HG03575 (cell line): ENCODE measurements around the gene ITPRIPL1.

Experiments
- ATAC-seq: cut with Tn5 transposase; IDR thresholded peaks from one replicate; pipeline ENCODE4 v1.9.1; 2021; ENCODE audit not compliant: unreplicated experiment, insufficient number of reproducible peaks, low FRiP score; ENCODE audit errors: extremely low read depth

The ITPRIPL1 gene

DNA sequence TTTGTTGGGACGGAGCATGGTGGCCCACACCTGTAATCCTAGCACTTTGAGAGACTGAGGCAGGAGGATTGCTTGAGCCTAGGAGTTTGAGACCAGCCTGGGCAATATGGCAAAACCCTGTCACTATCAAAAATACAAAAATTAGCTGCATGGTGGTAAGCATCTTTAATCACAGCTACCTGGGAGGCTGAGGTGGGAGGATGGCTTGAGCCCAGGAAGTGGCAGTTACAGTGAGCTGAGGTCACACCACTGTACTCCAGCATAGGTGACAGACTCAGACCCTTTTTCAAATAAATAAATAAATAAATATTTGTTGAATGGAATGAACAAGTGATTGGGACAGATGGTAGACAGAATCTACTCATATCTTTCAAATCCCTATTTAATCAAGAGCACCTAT is 5.7 kb upstream of the ITPRIPL1 start:
- no peak for ATAC-seq

DNA sequence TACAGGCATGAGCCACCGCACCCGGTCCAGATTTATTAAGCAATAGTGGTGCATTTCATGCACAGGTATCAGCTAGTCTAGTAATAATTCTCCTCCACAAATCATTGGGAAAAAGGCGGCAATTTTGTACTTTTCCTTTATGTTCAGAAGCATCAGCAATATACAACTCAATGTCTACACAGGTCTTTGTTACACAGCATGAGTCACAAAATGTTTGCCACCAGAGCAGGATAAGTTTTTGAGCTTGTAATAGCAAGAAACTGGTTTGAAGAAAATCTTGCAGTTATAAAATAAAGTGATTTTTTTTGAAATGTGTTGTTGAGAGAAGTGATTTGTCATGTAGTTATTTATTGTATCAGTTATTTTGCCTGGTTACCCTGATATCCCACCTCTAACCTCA is 4.8 kb upstream of the ITPRIPL1 start:
- no peak for ATAC-seq

DNA sequence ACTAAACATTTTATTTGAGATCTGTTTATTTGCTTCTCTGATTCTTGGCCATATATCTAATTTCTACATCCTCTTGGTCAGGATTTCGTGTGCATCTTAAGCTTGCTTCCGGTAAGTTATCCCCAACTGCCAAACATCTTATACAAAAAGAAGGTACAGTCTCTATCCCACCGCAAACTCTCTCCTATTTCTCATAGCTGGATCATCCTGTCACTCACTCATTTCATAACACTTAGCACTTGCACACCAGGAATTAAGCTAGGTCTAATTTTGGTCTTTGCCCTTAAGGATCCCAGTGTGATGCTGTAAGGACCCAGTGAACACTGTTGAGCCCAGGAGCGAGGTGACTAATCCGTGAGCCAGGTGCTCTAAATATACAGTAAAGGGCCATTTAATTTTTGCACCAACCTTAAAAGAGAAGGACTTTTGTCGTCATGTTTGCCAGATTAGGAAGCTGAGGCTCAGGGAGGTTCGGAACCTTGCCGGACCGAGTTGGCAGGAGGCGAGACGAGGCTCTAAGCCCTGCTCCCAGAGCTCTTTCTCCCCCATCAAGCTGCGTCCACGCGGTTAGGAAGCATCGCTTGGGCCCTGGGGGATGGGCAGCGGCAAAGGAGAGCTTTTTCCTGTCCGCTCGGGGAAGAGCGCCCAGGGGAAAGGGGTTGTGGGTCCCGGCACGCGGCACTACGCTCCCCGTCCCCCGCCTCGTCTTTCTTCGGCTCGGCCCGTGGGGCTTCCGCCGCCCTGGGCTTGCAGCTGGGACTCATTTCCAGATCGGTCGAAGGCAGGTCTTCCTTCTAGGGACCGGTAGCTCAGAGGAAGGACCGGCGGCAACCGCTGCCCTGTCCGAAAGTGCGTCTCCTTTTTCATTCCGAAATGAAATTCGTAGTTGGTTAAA is 4.1 kb upstream of the ITPRIPL1 start:
- ATAC-seq: no peak

DNA sequence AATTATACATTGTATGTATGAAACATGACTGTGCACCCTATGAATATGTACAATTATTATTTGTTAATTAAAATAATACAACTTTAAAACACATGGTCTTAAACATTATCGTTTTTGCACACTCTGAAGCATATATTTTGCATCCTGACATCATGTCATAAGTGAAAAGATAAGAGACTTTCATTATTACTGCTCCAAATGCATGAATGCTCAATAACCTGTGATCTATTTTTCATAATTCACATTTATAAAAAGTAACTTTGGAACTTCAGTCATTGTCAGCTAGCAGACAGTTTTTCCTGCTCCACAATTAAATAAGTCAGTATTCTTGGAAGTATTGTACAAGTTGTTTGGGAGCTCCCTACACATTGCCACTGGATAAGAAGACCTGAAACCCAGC is 1.3 kb upstream of the ITPRIPL1 start:
- no peak for ATAC-seq

DNA sequence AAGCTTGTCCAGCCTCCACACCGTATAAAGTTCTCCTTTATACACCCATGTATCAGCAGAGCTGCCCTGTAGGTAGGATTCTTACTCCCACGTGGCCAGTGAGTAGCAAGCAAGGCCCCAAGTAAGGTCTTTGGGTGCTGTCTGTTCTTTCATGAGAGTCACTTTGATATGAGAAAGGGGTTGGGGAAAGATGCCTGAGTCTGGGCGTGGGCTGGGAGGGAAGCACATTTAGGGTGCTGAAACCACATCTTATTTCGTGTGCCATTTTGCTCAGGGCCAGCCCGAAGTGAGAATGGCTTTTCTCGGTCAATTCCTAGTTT is 436 bp upstream of the ITPRIPL1 start:
- ATAC-seq: no peak

DNA sequence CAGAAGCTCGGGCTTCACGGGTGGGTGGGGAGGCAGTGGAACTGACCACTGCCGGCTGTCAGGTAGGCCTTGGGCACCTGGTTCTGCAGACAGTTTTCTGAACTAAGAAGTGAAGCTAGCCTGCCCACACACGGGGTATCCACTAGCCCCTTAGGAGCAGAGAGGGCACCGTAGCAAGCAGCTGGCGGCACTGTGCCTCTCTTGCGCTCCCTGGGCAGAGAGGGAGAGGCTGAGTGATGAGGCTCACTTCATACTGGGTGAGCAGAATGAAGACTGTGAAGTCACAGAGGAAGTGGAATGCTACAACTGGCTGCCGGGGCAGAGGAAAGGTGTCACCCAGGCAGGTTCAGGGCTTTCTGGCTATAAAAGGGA is 753 bp downstream of the ITPRIPL1 start:
- ATAC-seq: no peak

DNA sequence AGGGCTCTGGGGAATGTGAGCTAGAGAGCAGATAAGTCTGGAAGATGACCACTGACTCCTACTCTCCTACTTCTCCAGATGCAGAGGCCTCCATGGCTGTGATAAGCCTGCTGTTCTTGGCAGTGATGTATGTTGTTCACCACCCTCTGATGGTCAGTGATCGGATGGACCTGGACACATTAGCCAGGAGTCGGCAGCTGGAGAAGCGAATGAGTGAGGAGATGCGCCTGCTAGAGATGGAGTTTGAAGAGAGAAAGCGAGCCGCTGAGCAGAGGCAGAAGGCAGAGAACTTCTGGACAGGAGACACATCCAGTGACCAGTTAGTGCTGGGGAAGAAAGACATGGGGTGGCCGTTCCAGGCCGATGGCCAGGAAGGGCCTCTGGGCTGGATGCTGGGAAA is 1.4 kb downstream of the ITPRIPL1 start:
- no peak for ATAC-seq

DNA sequence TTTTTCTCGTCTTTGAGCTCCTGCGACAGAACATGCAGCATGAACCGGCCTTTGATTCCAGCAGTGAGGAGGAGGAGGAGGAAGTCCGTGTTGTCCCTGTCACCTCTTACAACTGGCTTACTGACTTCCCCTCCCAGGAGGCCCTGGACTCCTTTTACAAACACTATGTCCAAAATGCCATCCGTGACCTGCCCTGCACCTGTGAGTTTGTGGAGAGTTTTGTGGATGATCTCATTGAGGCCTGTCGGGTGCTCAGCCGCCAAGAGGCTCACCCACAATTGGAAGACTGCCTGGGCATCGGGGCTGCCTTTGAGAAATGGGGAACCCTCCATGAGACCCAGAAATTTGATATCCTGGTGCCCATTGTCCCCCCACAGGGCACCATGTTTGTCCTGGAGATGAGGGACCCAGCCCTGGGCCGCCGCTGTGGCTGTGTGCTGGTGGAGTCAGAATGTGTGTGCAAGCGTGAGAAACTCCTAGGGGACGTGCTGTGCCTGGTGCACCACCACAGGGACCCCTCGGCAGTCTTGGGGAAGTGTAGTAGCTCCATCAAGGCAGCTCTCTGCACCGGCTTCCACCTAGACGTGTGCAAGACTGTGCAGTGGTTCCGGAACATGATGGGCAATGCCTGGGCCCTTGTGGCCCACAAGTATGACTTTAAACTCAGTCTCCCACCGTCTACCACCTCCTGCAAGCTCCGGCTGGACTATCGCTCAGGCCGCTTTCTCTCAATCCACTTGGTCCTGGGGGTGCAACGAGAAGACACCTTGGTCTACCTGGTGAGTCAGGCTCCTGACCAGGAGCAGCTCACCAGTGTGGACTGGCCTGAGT is 2.1 kb downstream of the ITPRIPL1 start:
- ATAC-seq: no peak

DNA sequence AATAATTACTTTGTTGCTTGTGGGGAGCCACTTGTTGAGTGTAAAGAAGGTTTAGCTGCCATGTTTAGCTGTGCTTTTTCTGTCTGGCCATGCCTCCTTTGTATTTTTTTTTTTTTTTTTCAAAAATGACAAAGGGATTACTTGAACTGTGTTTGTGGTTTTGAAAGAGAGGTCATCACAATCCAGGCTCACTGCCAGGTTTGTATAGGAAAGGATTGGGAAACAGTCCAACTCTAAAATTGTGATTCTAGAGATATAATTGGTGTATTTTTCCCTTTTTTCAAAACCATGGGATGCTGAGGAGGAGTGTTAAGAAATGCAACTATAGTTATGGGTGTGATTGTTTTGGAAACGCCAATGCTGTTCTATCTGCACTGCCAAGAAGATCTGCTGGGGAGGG is 4.3 kb downstream of the ITPRIPL1 start:
- ATAC-seq: no peak

DNA sequence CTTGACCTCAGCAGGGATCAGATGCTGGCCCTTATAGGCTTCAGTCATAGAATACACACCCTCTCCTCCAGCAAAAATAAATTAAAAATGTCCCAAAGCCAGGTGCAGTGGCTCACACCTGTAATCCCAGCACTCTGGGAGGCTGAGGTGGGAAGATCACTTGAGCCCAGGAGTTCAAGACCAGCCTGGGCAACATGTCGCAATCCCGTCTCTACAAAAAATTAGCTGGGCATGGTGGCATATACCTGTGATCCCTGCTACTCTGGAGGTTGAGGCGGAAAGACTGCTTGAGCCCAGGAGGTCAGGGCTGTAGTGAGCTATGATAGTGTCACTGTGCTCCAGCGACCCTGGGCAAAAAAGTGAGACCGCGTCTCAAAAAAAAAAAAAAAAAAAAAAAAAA is 4.8 kb downstream of the ITPRIPL1 start:
- ATAC-seq: no peak

DNA sequence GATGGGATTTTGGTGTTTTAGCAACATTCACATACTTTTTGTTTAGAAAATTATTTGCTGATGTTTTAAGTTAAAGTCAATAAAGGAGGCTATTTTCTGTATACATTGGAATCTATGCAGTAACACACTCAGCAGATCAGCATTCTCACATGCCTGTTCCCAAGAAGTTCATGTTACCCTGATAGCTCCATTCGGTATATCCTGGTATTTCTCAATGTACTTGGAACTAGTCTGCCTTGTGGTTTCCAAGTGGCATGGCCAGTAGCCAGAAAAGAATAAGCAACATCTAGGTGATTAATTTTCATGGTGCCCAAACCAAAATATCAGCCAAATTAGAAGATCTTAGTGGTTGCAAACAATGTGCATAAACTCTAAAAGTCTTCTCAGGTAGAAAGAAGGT is 5.3 kb downstream of the ITPRIPL1 start:
- ATAC-seq: no peak

DNA sequence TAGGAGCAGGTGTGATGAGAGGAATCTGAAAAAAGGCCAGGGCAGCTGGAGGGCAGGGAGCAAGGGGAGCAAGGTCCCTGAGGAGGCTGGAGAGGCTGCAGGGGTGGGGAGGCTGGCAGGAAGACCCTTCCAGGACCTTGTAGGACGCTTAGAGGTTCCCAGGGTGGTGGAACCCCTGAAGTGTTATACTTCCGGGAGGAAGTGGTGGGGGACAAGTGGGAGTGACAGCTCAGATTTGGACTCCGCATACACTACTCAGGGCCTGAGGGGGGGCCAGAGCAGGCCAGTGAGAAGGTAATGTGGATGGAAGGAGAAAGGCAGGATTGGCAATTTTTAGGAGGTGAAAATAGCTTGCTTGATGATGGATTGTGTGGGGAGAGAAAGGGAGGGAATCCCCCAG is 8.6 kb downstream of the ITPRIPL1 start:
- ATAC-seq: no peak

DNA sequence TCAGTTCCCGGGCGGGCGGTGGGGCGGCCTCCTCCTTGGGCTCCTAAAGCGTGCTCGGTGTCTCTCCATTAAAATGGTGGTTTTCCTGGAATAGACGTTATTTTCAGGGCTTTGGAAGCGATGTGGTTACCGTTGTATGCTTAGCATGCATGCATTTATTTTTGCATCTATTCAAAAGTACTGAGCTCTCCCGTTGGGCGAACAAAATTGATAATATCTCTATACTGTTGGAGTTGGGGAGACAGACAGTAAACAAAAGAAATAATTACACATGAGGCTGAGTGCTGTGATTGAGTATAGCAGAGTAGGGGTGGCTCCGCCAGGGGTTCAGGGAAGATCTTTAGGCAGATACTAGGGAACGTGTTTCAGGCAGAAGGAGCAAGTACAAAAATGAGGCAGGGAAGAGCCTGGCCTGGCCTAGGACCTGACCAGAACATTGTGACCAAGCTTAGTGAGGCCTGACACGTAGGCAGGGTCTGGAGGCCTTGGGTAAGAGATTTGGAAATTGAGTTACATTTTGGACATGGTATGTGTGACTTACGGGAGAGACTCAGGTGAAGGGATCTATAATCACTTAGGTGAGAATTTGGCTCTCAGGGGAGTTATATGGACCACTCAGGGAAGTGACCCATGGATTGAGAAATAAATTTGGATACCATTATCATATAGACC is 11.1 kb downstream of the ITPRIPL1 start:
- ATAC-seq: no peak

DNA sequence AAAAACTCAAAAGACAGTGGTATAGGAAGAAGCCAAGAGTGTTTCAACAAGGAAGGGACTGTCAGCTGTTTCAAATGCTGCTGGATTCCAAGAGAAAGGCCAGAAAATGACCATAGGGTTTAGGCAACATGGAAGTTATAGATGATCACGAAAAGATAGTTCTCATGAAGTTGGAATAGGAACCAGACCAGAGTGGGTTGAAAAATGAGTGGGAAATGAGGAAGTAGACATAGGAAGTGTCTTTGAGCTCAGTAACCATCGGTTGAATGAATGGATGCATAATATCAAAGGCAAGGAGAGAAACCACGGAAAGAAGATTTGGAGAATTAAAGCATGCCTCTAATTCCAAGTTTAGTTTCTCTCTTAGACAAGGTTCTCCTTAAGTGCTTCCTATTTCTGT is 11.8 kb downstream of the ITPRIPL1 start:
- no peak for ATAC-seq

DNA sequence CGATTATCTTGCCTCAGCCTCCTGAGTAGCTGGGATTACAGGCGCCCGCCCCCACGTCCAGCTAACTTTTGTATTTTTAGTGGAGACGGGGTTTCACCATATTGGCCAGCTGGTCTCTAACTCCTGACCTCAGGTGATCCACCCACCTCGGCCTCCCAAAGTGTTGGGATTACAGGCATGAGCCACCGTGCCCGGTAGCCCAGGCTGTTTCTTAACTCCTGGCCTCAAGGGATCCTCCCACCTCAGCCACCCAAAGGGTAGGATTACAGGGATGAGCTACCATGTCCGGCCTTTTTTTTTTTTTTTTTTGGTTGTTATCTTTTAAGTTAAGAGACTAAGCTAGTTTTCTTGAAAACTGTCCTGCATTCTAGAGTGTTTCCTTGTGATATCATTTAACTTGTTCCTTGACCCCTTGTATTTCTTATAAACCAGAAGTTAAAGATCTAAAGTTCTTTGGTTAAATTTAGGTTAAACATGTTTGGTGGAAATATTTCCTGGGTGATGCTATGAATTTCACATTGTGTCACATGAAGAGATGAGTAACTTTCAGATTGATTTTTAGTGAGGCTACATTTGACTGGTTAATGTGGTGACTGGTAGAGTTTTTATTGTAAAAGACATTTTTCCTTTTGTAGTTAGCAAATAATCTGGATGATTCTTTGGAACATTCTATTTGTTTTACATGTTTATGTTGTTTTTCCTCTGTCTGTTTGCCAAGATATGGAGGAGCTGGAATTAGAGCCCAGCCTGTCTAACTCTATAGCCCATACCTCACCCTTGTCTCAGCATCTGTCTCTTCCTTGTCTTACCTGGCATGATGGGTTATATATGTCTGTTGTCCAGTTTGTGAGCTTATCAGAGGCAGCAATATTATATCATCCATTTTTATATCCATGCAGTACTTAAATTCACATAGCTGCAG is 15.6 kb downstream of the ITPRIPL1 start:
- ATAC-seq: no peak

DNA sequence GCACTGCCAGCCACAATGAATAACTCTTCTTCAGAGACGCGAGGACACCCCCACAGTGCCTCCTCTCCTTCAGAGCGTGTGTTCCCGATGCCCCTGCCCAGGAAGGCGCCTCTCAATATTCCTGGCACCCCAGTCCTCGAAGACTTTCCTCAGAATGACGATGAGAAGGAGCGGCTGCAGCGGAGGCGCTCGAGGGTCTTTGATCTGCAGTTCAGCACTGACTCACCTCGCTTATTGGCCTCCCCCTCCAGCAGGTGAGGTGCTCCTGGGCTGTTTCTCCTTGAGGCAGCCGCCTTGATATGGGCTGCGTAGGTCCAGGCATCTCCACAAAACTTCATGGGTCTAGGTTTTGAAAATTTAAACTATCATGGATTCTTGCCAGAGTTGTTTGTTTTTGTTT is 16.5 kb downstream of the ITPRIPL1 start:
- no peak for ATAC-seq

DNA sequence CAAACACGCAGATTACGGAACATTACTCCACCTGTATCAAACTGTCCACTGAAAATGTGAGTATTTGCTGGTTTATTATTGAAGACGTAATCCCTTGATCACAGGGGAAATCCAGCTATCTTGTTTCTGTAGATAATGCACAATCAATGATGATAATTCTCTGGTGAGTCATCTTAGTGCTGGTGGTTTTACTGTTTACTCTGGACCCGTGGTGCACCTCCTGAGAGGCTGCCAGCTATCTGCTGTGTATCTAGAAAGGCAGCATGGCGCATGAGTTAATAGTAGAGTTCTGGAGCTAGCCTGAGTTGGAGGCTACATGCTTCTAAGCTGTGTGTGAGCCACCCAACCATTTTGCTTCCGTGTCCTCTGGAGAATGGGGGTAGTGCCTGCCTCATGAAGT is 17.0 kb downstream of the ITPRIPL1 start:
- no peak for ATAC-seq

DNA sequence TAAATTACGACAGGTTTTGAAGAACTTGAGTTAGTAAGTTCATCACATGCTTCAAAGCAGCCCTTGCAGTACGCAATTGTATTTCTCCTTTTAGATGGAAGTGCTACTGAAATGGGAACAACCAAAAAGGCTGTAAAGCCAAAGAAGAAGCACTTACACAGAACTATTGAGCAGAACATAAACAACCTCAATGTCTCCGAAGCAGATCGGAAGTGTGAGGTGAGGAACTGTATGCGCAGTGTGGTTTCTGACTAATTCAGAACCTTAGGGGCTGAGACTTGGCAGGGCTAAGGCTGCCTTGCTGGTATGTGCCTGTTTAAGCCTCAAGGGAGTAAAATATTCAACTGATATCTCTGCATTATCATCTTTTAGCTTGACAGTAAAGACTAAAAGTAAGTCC is 18.9 kb downstream of the ITPRIPL1 start:
- peak; percentile 61 for ATAC-seq

DNA sequence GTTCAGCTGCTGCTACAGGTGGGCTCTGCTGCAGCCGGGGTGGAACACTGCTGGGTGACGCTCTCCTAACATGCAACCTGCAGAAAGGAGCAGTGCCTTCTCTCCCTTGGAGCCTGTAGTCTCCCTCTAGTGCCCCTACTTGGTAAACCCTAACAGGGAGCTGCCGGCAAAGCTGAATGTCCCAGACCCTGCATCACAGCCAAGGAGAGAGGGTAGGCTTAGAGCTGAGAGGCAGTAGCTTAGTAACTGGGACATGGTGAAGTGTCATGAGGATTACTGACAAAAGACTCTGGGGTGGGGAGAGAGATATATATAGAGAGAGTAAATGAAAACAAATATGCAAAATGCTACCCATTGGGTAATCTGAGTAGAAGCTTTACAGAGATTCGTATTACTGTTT is 20.3 kb downstream of the ITPRIPL1 start:
- ATAC-seq: no peak
